Hindlimb muscle (tissue), 1 donor: ENCODE data around the gene HMGXB3. TPM values are rescaled to one million over a fixed set of nuclear protein-coding genes. Genes with fewer than 3 reads are reported as not detected.
"Not testable (repeated sequence)": the region's sequence is repeated elsewhere in the genome, so short reads cannot be mapped to it uniquely, and the experiment has no call there.

Experiments
- DNase-seq: peaks from one replicate; pipeline ENCODE4 v3.0.0-alpha.2; 2013
- polyA plus RNA-seq: library from polyadenylated mRNA; unstranded; fragments of 120-200 nt; gene quantifications from one replicate; pipeline ENCODE4 v1.2.1, GENCODE V29; 2013; ENCODE audit not compliant: insufficient read length

The HMGXB3 gene
- polyA plus RNA-seq, 1 donor, result 22.5 TPM

DNA sequence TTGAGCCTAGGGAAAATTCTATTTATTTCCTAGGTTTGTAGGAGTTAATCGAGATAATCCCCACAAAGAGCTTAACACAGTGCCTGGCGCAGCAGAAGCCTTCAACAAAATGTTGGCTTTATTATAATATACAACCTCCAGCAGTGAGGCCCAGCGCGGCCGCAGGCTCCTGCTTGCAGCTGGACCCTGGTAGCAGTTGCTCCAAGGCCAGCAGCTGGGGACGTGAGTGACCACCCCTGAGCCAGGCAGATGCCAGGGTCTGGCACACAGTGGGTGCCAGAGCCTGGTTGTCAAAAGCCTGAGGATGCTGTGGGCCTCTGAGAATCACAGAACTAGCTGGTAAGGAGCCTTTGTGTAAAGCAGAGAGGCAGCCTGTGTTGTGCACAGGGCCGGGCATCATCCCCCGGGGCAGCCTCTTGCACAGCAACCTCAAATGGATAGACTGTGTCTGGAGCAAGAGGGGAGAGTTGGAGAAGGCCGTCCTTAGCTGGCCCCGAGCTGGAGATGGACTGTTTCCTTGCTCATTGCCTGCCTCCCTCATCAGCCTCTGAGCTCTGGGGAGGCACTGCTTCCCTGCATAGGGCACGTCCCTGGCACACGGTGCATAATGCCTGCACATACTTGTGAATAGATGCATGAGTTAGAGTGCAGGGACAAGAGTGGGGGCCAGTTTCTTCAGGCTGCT is 68.6 kb downstream of the HMGXB3 start:
- no peak for DNase-seq

DNA sequence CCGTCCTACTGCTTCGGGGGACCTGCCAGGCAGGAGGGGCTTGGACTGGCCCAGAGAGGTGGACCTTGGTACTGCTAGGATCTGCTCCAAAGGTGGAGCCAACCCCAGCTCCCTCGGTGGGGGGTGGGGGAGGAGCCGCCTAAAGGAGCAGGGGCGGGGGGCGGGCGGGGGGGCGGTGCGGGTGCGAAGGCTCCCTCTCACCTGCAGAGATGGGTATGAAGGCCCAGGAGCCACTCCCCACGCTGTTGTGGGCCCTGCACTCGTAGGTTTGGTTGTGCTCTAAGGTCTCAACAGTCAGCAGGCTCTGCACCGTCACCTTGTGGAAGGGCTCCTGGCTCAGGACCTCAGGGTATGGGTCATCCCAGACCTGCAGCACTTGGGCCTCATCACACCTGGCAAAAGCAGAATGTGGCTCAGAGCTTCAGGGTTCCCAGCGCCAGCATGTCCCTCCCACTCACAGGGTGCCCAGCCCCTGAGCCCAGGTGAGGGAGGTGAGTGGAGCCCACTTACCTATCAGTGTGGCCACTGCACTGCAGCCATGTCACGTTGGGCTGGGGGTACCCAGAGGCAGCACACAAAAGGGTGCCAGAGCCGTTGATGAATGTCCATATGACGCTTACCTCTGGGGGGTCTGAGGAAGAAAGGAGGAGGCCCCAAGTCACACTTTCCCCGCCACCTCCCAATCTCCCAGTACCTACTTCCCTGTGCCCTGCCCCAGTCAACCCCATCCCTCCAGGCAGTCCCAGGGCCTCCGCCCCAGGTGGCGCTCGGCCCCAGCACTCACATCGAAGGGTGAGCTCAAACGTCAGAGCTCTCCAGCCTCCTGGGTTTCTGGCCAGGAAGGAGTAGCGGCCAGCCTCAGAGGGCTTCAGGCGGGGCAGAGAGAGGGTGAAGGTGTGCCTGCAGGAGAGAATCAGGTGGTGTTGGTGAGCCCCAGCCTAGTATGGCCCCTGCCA is 69.4 kb downstream of the HMGXB3 start:
- DNase-seq, result no peak

DNA sequence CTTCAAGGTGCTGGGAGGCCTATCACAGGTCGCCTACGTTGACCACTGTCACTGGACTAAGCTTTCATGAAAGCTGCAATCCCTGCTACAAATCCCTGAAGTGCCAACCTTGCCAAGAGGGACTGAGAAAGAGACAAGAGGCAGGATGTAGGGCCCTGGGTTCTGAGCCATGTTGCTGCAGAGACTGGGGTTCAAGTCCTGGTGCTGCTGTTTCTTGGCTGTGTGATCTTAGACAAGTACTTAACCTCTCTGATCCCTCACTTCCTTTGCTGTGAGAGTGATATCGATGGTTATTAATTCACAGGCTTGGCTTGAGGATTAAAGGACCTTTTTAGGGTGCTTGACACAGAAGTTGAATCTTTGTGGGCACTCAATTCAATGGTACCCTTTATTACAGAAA is 70.3 kb downstream of the HMGXB3 start:
- DNase-seq, result no peak

DNA sequence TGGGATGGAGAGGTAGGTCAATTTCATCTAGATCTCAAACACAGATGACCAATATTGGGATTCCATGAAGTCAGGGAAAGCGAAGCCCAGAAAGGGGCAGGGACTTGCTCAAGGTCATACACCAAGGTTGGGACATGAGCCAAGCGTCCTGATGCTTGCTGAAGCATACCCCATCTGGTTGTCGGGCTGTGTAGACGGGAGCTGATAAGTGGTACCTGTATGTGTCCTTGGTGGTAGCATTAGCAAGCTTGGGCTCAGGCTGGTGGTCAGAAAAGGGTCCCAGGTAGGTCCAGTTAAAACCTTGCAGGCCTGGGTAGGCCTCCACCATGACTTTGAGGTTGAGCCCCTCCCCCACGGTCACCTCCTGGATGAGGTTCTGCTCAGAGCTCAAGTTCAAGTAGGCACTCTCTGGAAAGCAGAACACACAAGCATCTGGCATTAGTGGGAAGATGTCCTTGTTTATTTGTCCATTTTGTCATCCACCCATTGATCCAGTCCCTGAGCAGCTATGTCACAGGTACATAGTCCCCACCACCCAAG is 72.6 kb downstream of the HMGXB3 start:
- DNase-seq, result no peak

DNA sequence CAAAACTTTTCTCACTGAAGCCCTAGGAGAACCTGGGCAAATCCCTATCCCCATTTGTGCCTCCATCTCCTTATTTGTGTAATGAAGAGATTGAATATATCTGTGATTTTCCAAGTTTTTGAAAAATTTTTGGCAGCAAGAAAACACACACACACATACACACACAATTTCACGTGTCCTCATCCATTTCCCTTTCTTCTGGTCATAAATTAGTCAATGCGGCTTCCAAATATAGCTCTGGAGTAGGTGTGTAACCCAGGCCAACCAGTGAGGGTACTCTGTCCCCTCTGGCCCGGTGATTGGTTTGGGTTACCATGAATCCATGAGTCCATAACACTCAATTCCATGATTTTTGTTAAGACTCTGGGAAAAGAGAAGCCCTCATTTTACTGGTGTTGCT is 73.1 kb downstream of the HMGXB3 start:
- DNase-seq, result no peak

DNA sequence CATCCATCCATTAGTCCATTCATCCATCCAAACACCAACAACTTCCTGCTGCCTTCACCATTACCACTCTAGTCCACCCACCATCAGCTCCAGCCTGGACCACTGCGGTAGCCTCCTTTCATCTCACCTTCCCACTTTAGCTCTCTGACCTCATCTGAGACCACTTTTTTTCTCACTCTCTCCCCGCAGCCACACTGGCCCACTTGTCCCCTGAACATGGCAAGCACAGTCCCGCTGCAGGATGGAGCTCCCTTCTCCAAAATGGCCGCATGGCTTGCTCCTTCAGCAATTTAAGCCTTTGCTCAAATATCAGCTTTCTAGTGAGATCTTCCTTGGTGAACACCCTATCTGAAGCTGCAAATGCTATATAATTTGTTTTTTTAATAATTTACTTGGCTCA is 74.7 kb downstream of the HMGXB3 start:
- no peak for DNase-seq

DNA sequence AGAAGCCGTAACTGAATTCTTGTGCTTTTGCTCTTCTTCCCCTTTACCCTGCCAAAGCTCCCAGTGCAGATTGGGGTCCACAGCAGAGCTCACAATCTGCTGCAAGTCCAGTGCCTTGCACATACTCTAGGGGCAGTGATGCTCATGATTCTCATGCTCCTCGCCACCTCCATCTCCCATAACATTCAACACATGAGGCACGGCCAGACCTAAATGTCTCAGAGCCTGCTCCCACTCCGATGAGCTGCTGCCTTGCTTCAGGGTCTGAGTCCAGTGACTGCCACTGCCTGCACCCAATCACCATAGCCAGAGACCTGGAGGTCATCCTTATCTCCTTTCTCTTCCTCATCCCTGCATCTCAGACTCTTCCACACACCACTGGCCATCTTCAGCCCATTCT is 75.3 kb downstream of the HMGXB3 start:
- no peak for DNase-seq

DNA sequence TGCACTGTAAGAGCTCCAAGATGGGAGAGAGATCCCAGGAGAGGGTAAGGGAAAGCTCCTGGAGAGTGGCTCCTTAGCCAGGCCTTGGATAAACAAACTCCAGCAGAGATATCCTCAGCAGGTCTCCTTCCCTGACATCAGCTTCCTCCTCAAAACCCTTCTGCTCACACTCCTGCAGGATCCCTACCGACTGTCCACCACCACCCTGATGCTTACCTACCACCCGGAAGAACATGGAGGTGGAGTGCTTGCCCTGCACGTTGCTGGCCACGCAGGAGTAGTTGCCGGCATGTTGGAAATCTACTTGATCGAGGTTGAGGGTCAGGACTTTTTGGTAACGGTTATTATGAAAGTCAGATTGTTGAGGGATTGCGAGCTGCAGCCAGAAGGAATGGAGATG is 76.5 kb downstream of the HMGXB3 start:
- DNase-seq, result no peak

DNA sequence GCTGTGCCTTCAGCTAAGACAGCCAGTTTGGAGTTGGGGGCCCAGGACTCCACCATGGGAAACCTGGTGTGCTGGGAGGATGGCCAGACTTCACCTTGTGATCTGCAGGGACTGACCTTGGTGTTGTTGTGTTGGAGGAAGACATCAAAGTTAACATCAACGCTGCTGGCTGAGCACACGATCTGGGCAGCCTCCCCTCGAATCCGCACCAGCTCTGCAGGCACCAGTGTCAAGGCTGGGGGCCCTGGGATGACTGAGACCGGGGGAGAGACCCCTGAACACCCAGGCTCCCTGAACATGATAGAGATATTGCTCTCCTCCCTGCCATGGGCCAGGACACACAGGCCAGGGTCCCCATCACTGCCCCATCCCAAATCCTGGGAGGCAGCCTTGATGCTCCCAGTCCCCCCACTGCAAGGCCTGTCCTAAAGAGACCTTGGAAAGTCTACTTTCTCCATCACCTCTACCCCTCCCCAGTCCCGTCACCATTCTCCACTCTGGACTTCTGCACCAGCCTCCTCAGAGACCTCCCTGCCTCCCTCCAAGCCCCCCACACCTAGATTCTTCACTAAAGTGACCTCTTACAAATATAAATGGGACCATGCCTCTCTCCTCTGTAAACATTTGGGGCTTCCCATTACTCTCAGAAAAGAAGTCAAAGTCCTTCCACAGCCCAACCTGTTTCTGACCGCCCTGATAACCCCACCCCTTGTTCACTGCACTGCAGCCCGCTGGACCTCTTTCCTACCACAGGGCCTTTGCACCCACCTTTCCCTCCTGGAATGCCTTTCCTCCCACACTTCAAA is 77.7 kb downstream of the HMGXB3 start:
- no peak for DNase-seq

DNA sequence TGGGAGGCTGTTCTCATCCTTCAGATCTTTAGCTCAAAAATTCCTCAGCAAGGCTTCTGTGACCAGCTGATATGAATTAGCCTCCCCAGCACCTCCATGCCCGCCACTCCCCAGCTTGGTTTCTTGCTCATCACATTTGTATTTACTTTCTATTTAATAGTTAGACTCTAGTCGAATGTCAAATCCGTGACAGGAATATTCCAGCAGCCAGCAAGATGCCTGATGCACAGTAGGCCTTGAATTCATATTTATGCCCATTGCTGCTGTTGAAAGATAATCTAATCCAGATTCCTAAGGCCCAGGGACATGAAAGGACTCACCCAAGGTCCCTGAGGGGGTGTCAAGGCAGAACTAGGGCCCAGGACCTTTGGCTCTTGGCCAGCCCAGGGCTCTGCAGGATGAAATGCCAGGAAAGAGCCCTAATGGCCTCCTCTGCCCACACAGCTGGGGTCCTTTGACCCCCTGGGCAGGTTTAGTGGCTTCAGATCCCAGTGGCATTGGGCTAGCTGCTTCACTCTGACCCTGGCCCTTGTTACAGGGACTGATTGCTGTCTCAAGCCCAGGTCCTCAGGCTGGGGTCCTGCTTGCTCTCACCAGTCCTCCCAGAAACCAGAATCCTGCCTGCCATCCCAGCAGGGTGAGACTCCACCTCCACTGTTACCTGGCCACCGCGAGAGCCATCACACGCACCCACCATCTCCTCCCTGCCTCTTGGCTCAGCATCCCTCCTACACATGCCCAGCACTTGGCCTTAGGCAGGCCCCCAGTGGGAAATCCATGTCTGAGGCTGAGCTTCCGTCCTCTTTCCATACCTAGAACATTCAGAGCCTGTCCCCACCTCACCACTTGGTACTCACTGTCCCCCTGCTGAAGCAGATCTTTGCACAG is 78.5 kb downstream of the HMGXB3 start:
- no peak for DNase-seq

DNA sequence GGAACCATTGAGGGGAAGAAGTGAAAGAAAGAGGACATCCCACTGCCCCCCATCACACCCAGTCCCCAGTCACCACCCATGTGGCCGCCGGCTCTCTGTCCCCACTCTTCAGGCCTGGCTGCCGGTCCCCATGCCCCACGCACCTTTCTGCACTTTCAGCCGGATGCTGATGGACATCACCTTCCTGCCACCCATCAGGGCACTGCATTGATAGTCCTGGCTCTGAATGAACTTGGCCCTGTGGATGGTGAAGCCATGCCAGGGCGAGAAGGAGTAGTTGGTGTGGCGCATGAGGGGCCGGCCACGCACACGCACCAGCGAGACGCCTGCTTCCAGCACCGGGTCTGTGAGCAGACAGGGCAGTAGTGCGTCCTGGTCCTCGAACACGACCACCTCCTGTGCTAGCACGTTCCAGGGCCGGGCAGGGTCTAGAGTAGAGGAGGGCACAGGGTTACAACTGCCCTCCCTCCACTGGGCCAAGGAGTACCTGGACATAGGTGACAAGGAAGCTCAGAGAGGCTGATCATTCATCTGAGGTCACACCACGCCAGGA is 79.4 kb downstream of the HMGXB3 start:
- no peak for DNase-seq

DNA sequence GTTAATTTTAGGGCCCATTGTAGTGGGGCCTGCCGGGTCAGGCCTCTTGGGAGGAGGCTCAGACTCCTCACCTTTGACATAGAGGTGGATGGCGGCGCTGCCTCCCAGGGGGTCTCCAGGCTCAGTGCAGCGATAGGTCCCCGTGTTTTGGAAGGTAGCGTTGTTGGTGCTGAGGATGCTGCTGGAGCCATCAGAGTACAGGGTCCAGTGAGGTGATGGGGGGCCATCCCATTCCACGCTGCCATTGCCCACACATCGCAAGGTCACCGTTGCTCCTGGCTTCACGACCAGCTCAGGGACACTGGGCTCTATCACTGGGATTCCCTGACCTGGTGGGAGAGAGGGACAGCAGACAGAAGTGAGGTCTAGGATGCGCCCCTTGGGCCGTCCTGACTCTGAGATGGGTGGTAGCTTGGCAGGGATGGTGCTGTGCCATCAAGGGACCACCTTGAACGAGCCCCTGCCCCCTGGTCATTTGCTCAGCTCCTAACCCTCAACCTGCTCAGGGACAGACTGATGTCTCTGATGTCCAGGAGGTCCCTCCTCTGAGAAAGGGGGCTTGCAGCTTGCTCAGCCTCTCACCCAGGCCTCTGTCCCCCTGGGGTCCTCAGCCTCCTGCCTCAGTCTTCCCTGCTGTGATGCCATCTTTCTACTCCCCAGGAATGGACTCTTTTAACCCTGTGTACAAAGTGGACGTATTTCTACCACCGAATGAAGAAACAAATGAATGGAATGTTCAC is 80.3 kb downstream of the HMGXB3 start:
- no peak for DNase-seq

DNA sequence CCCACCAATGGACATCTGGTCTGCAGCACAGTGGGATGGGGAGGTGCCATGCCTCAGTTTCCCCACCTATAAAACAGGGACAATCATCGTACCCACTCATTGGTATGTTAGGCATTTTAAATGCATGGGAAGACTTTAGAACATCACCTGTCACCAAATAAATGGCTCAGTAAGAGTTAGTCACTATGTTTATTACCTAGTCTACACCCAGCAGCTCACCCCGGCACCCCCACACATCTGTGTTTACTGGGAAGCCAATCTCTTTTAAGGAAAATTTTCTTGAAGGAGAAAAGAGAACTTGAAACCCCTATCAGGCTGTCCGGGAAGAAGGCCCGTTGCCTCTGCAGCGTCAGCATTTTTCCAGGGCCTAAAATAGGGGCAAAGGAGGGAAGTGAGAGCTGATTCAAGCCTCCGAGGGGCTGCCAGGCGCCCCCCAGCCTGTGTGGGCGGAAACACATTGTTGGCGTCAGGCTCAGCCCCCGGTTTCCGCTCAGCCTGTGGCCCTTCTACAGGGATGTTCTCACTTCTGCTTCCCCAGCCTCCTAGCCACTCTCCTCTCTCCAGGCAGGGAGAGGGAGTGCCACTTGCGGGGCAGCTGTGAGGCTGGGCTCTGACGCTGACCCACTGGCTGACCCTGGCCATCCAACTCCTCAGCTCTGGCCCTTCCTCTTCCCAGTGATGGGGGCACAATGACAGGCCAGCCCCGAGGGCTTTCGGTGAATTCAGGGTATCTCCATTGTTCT is 81.2 kb downstream of the HMGXB3 start:
- DNase-seq, result peak; percentile 61

DNA sequence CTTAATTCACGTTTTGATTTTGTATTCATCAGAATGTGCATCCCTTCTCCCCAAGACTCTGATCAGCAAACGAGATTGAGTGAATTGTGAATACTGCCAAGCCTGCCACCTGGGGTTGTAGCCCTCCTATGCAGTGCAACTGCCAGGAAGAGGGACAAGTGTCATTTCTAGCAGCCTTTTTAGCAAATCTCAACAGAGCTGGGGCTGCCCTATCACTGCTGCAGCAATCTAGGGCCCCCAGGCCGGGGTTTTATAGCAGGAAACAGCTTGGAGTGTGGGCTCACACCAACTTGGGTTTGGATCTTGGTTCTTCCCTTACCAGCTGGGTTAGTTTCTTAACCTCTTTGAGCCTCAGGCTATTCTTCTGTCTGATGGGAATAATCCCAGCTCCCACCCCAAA is 81.8 kb downstream of the HMGXB3 start:
- DNase-seq, result no peak

DNA sequence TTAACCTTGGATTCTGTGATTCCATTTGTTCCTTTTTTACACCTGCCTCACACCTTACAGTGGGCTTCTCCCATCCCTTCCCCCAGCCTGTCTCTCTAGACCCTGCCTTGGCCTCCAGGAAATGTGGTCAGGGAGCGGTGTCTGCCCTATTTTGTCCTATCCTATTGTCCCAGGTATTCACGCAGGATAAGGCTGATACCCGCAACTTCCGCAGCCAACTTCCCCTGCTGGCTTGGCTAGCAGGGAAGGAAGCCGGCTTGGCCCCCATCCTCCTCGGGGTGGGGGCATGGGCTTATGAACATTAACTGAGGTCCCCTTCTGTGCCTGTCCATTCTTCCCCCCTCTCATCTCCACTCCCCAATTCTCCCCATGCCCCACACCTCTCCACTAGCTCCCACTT is 82.3 kb downstream of the HMGXB3 start:
- DNase-seq, result no peak

DNA sequence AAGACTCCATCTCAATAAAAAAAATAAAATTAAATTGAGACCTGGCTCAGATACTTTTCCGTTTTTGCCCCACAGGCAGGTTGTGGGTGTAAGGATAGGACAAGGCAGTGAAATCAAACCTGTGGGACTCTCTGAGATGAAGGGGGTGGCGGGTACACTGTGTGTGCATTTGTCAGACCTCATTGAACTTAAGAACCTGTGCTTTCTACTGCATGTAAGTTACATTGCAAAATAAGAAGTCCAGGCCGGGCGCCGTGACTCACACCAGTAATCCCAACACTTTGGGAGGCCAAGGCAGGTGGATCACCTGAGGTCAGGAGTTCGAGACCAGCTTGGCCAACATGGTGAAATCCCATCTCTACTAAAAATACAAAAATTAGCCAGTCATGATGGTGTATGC is 84.2 kb downstream of the HMGXB3 start:
- DNase-seq, result not testable (repeated sequence)

DNA sequence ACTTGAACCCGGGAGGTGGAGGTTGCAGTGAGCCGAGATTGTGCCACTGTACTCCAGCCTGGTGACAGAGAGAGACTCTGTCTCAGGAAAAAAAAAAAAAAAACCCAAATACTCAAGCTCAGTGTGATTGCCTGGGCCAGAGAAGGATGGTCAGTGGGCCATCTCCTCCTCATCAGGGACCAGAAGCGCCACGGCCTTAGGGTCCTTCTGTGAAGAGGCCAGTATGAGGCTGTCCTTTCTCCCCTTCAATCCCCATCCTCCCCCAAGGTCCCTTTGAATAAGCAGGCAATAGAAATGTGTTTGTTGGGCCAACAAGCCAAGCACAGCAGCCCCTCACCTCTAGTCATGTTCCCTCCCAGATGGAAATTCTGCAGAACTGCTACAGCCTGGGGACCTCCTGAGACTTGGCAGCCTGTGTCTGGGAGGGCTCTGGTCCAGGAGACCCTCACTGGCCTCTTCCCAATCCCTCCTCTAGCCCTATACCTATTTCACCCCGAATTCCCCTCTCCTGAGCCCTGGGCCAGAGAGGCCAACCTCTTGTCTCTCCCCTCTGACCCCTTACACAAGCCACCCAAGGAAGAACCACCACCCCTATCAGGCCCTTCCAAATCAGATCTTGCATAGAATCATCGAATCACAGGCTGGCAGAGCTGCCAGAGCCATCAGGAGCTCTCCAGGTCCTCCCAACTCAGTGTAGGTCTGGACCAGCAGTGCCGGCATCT is 84.8 kb downstream of the HMGXB3 start:
- no peak for DNase-seq

DNA sequence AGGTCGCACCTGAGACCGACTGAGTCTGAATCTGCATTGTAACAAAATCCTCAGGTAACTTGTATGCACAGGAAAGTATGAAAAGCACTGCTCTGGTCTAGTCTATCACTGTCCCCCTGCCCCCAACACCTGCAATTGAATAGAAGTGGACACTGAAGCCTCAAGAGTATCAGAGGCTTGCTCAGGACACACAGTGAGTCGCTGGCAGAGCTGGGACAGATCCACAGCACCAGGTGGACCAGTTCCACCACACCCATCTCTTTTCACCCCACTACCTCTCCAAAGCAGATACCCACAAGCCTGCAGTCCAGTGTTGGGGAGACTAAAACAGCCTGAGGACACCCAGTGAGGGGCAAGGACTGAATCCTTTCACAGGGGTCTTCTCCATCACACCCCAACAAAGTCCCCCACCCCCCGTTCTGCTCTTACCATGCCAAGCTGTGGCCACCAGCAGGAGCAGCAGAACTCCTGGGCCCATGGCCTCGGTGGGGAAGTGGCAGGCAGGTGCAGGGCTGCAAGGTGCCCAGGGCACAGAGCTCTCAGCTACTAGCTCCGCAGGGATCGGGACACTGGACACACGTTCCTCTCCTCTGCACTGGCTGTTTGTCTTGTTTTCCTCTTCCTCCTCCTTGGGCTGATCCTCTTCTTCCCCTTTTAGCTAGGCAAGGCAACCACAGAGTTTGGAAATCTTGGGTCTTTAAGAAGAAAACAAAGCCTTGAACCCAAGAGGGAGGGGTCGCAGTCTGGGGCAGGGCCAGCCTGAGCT is 85.6 kb downstream of the HMGXB3 start, which contains the start of gene CSF1R:
Gene CSF1R, minus strand, starts transcription at position 605 of the 766 bp plus-strand sequence. Its CDS starts 127 bp downstream, at position 478.
- no peak for DNase-seq
